H1 (cell line): ENCODE data around the gene CDKN2B. TPM values are rescaled to one million over a fixed set of nuclear protein-coding genes. Genes with fewer than 3 reads are reported as not detected.

Experiments used
- CTCF ChIA-PET: fragments of 300-600 bp; sonication (Branson Sonifier 250); formaldehyde crosslinking; loops from one replicate; lab custom pipeline; 2021; ENCODE audit not compliant: partially characterized antibody; lab: Charles Lee
- POLR2A ChIA-PET: fragments of 300-600 bp; sonication (Branson Sonifier 250); formaldehyde crosslinking; loops from one replicate; lab custom pipeline; 2021; ENCODE audit warnings: inconsistent platforms; ENCODE audit not compliant: partially characterized antibody; lab: Charles Lee
- DNase-seq, 2 experiments: peaks; one replicate each; pipeline versions ENCODE4 v3.0.0 to v3.0.0-alpha.2; 2010 to 2022; ENCODE audit warnings: low spot score in 2 of 2, low read depth in 1 of 2, mixed read lengths in 1 of 2
- FAIRE-seq: peaks from 2 replicates; lab custom pipeline; 2011; peaks lifted over from hg19 to GRCh38; lab: Jason Lieb, UNC
- H2AFZ ChIP-seq: 2 replicates; pipeline ENCODE4 v1.8.1; 2012; ENCODE audit warnings: low read length, inconsistent platforms
- H2AK5ac ChIP-seq: 2 replicates; pipeline ENCODE4 v1.6.1; 2013; ENCODE audit warnings: low read depth, low read length
- H2BK120ac ChIP-seq: replicated peaks from 2 replicates; pipeline ENCODE3; 2013; ENCODE audit warnings: low read depth, low read length, inconsistent platforms
- H2BK12ac ChIP-seq: 2 replicates; pipeline ENCODE4 v1.6.1; 2013; ENCODE audit warnings: low read depth, low read length
- H2BK15ac ChIP-seq: 2 replicates; pipeline ENCODE4 v1.6.1; 2013; ENCODE audit warnings: low read length
- H2BK20ac ChIP-seq: 2 replicates; pipeline ENCODE4 v1.6.1; 2013; ENCODE audit warnings: low read length
- H2BK5ac ChIP-seq: 2 replicates; pipeline ENCODE4 v1.6.1; 2013; ENCODE audit warnings: low read depth, low read length
- H3K14ac ChIP-seq: 2 replicates; pipeline ENCODE4 v1.6.1; 2013; ENCODE audit warnings: inconsistent platforms; ENCODE audit not compliant: insufficient read length
- H3K18ac ChIP-seq: 2 replicates; pipeline ENCODE4 v1.6.1; 2013; ENCODE audit warnings: low read length; ENCODE audit errors: extremely low read depth
- H3K23ac ChIP-seq: 2 replicates; pipeline ENCODE4 v1.6.1; 2013; ENCODE audit warnings: inconsistent platforms; ENCODE audit not compliant: insufficient read length
- H3K23me2 ChIP-seq: 2 replicates; pipeline ENCODE4 v1.6.1; 2013; ENCODE audit warnings: low read depth, low read length
- H3K27ac ChIP-seq: 2 replicates; pipeline ENCODE4 v1.6.1; 2011; ENCODE audit warnings: low read depth, low read length, inconsistent platforms
- H3K27me3 ChIP-seq, 4 experiments: replicated peaks in 1 of 4; 1 replicate in 1 of 4; 2 replicates in 3 of 4; pipeline versions ENCODE4 v1.6.1 to v1.8.1; 2011 to 2013; ENCODE audit warnings: low read length in 3 of 4, mild to moderate bottlenecking in 3 of 4, inconsistent platforms in 2 of 4, mixed read lengths in 2 of 4, moderate library complexity in 1 of 4; ENCODE audit not compliant: control insufficient read depth in 3 of 4, insufficient read depth in 3 of 4; ENCODE audit errors: extremely low read depth in 1 of 4
- H3K36me3 ChIP-seq, 4 experiments: 2 replicates each; pipeline versions ENCODE4 v1.6.1 to v1.8.1; 2011 to 2013; ENCODE audit warnings: mild to moderate bottlenecking in 4 of 4, low read length in 3 of 4, moderate library complexity in 2 of 4, control low read depth in 1 of 4, inconsistent platforms in 1 of 4; ENCODE audit not compliant: insufficient read depth in 4 of 4, control insufficient read depth in 2 of 4
- H3K4ac ChIP-seq: replicated peaks from 2 replicates; pipeline ENCODE3; 2013; ENCODE audit warnings: low read length, low read depth, mixed read lengths, inconsistent platforms; ENCODE audit not compliant: insufficient read length
- H3K4me1 ChIP-seq, 4 experiments: replicated peaks in 1 of 4; 1 replicate in 1 of 4; 2 replicates in 3 of 4; pipeline versions ENCODE4 v1.6.1 to v1.8.1; 2011 to 2013; ENCODE audit warnings: low read length in 3 of 4, inconsistent platforms in 2 of 4, mixed read lengths in 1 of 4; ENCODE audit not compliant: insufficient read depth in 4 of 4, control insufficient read depth in 3 of 4
- H3K4me2 ChIP-seq, 2 experiments: 2 replicates each; pipeline versions ENCODE4 v1.6.1 to v1.8.1; 2011 to 2013; ENCODE audit warnings: low read depth in 2 of 2, low read length in 2 of 2, control low read depth in 1 of 2, inconsistent platforms in 1 of 2, mild to moderate bottlenecking in 1 of 2; ENCODE audit not compliant: insufficient read depth in 1 of 2
- H3K4me3 ChIP-seq, 4 experiments: fragments of 200-600, 300-600 bp in 1 of 4; sonication (generic), shearing (Covaris generic), sonication (Bioruptor Twin) in 1 of 4; 2 replicates each; pipeline versions ENCODE4 v1.5.1 to v1.8.1; 2011 to 2016; ENCODE audit warnings: low read length in 4 of 4, low read depth in 3 of 4, control low read depth in 2 of 4, inconsistent platforms in 2 of 4, mild to moderate bottlenecking in 2 of 4, mixed read lengths in 1 of 4, moderate library complexity in 1 of 4; ENCODE audit not compliant: insufficient read depth in 2 of 4; ENCODE audit errors: extremely low read depth in 1 of 4
- H3K56ac ChIP-seq: replicated peaks from 2 replicates; pipeline ENCODE3; 2013; ENCODE audit warnings: low read depth, mild to moderate bottlenecking, mixed read lengths, low read length, inconsistent platforms; ENCODE audit not compliant: insufficient read length
- H3K79me1 ChIP-seq: 2 replicates; pipeline ENCODE4 v1.6.1; 2013; ENCODE audit warnings: low read depth, low read length, control low read depth
- H3K79me2 ChIP-seq, 2 experiments: 2 replicates each; pipeline versions ENCODE4 v1.6.1 to v1.8.1; 2012 to 2013; ENCODE audit warnings: low read length in 2 of 2, mild to moderate bottlenecking in 2 of 2, inconsistent platforms in 1 of 2; ENCODE audit not compliant: insufficient read depth in 2 of 2, control insufficient read depth in 1 of 2
- H3K9ac ChIP-seq, 4 experiments: replicated peaks in 1 of 4; 1 replicate in 1 of 4; 2 replicates in 3 of 4; pipeline versions ENCODE4 v1.6.1 to v1.8.1; 2011 to 2013; ENCODE audit warnings: low read depth in 3 of 4, low read length in 3 of 4, control low read depth in 2 of 4, mild to moderate bottlenecking in 2 of 4, moderate library complexity in 2 of 4, inconsistent platforms in 1 of 4; ENCODE audit errors: extremely low read depth in 1 of 4
- H3K9me3 ChIP-seq, 2 experiments: 2 replicates each; pipeline versions ENCODE4 v1.6.1 to v1.8.1; 2012 to 2013; ENCODE audit warnings: mild to moderate bottlenecking in 2 of 2, moderate library complexity in 2 of 2, control low read depth in 1 of 2, inconsistent platforms in 1 of 2, low read depth in 1 of 2, low read length in 1 of 2, mixed read lengths in 1 of 2; ENCODE audit not compliant: insufficient read depth in 2 of 2
- H4K20me1 ChIP-seq, 2 experiments: replicated peaks in 1 of 2; 2 replicates each; pipeline versions ENCODE3 to v1.8.1; 2011 to 2013; ENCODE audit warnings: inconsistent platforms in 2 of 2, low read length in 2 of 2, mild to moderate bottlenecking in 1 of 2; ENCODE audit not compliant: insufficient read depth in 2 of 2, control insufficient read depth in 1 of 2
- H4K5ac ChIP-seq: 2 replicates; pipeline ENCODE4 v1.6.1; 2013; ENCODE audit warnings: low read length, low read depth, mixed read lengths, inconsistent platforms; ENCODE audit not compliant: insufficient read length
- H4K8ac ChIP-seq: 2 replicates; pipeline ENCODE4 v1.8.0; 2013; ENCODE audit warnings: mild to moderate bottlenecking, moderate library complexity, low read length, inconsistent platforms; ENCODE audit not compliant: insufficient read depth; ENCODE audit errors: extremely low read depth
- H4K91ac ChIP-seq: replicated peaks from 2 replicates; pipeline ENCODE3; 2013; ENCODE audit warnings: low read length, mixed read lengths, inconsistent platforms; ENCODE audit not compliant: insufficient read length
- BRCA1 ChIP-seq: IDR thresholded peaks from 2 replicates; pipeline ENCODE4 v1.6.1; 2012; ENCODE audit warnings: low read depth, low read length, improper control_type of control experiment
- CTBP2 ChIP-seq: IDR thresholded peaks from 2 replicates; pipeline ENCODE4 v1.7.0; 2011; ENCODE audit warnings: borderline replicate concordance, mild to moderate bottlenecking, moderate library complexity, mixed read lengths, low read length; ENCODE audit not compliant: insufficient read depth, insufficient read length
- EZH2 ChIP-seq: fragments of 200-600 bp; sonication (generic); IDR thresholded peaks from 2 replicates; pipeline ENCODE4 v1.7.1; 2012; ENCODE audit warnings: low read depth, mild to moderate bottlenecking, moderate library complexity, low read length, inconsistent platforms; ENCODE audit not compliant: severe bottlenecking
- FOSL1 ChIP-seq: IDR thresholded peaks from 2 replicates; pipeline ENCODE4 v1.6.1; 2011; ENCODE audit warnings: mild to moderate bottlenecking, low read depth, low read length, moderate library complexity; ENCODE audit not compliant: insufficient read depth
- JUND ChIP-seq: IDR thresholded peaks from 2 replicates; pipeline ENCODE4 v1.6.1; 2011; ENCODE audit warnings: mild to moderate bottlenecking, improper control_type of control experiment, low read length
- MAFK ChIP-seq: IDR thresholded peaks from 2 replicates; pipeline ENCODE4 v1.6.1; 2012; ENCODE audit warnings: low read depth, mild to moderate bottlenecking, improper control_type of control experiment, low read length
- RBBP5 ChIP-seq: IDR thresholded peaks from 2 replicates; pipeline ENCODE4 v1.7.1; 2012; ENCODE audit warnings: low read depth, mild to moderate bottlenecking, inconsistent platforms, low read length, moderate library complexity, borderline replicate concordance
- SIX5 ChIP-seq: IDR thresholded peaks from 2 replicates; pipeline ENCODE4 v1.6.1; 2011; ENCODE audit warnings: mild to moderate bottlenecking, low read depth, low read length
- SP4 ChIP-seq: IDR thresholded peaks from 2 replicates; pipeline ENCODE4 v1.6.1; 2012; ENCODE audit warnings: low read length, inconsistent platforms
- TAF7 ChIP-seq: optimal IDR thresholded peaks from 2 replicates; pipeline ENCODE3; 2011; ENCODE audit warnings: low read depth, mild to moderate bottlenecking, inconsistent platforms, low read length, moderate library complexity, borderline replicate concordance
- TBP ChIP-seq: IDR thresholded peaks from 2 replicates; pipeline ENCODE4 v1.6.1; 2011; ENCODE audit warnings: low read depth, low read length, improper control_type of control experiment
- USF2 ChIP-seq: IDR thresholded peaks from 2 replicates; pipeline ENCODE4 v1.6.1; 2011; ENCODE audit warnings: low read length, improper control_type of control experiment
- YY1 ChIP-seq: IDR thresholded peaks from 2 replicates; pipeline ENCODE4 v1.6.1; 2011; ENCODE audit warnings: low read depth, mild to moderate bottlenecking, low read length
- WGBS, 2 experiments: shearing (Covaris generic) in 1 of 2; methylation state at CpG; one replicate each; pipeline versions ENCODE4 v1.1.6 to v1.1.7; 2013 to 2015; ENCODE audit warnings: low lambda C conversion rate in 2 of 2, mixed read lengths in 2 of 2, inconsistent platforms in 1 of 2, low coverage in 1 of 2, missing lambda C conversion rate in 1 of 2; ENCODE audit not compliant: insufficient replicate concordance in 2 of 2, insufficient coverage in 1 of 2, insufficient read length in 1 of 2; ENCODE audit errors: extremely low coverage in 1 of 2, missing lambda C conversion rate in 1 of 2; 5-methylcytosine and 5-hydroxymethylcytosine counted together
- polyA plus RNA-seq, 7 experiments: library from polyadenylated mRNA; depleted of rRNA in 3 of 7; stranded (reverse) in 5 of 7; unstranded in 2 of 7; fragments of >200 nt in 5 of 7; fragments of 200-250 nt in 2 of 7; gene quantifications; 1 replicate in 5 of 7; 2 replicates in 1 of 7; 4 replicates in 1 of 7; pipeline versions ENCODE4 v1.2.1 to v1.2.3, GENCODE V29; 2011 to 2013; ENCODE audit warnings: missing spikeins in 2 of 7, mixed read lengths in 2 of 7
- total RNA-seq: library from RNA; stranded (reverse); fragmentation: NEBNext Ultra II Directional; extraction: Animal tissue kit (Norgen Biotek cat#: 25700); gene quantifications from 2 replicates; pipeline ENCODE4 v1.2.1, GENCODE V29; 2021

The CDKN2B gene
- total and polyA plus RNA-seq, 2 of the 8 experiments (the other 6 are each of a cell fraction or from before 2014, with no cell fraction given), result 0.20 to 0.88 TPM

GRCh38 chr9:21958833-21959232 is 50.3 kb downstream of the CDKN2B start:
- H2BK12ac ChIP-seq, result no peak overlapping the region
- H2BK15ac ChIP-seq, result no peak overlapping the region
- H4K8ac ChIP-seq, result no peak overlapping the region
- no peak overlapping the region for H2BK120ac ChIP-seq
- POLR2A ChIA-PET, result no interaction called here
- H3K27me3 ChIP-seq, result peaks cover 0 to 12% (median 4%) of the 10 kb centered on the region in 4 experiments; a peak in 5 of 7 replicates
- no peak overlapping the region for H4K5ac ChIP-seq
- H3K56ac ChIP-seq, result no peak overlapping the region
- H3K18ac ChIP-seq, result no peak overlapping the region
- no peak for FAIRE-seq
- no peak for DNase-seq
- no peak overlapping the region for H3K4me2 ChIP-seq
- no peaks in the 10 kb centered on the region for H3K79me2 ChIP-seq
- H3K36me3 ChIP-seq, result no peaks in the 10 kb centered on the region
- CTCF ChIA-PET, result interaction anchor here (0.7 kb wide), 1 partner anchor 55 kb away, joined by 3 read pairs; no protein-coding TSS in a partner anchor
- H2AK5ac ChIP-seq, result no peak overlapping the region
- no peak overlapping the region for H3K9ac ChIP-seq
- no peaks in the 10 kb centered on the region for H3K23me2 ChIP-seq
- no peak overlapping the region for H2BK5ac ChIP-seq
- H3K79me1 ChIP-seq, result no peaks in the 10 kb centered on the region
- H3K9me3 ChIP-seq, result no peaks in the 10 kb centered on the region; a peak in 1 of 4 replicates
- no peaks in the 10 kb centered on the region for H3K4me1 ChIP-seq
- no peak overlapping the region for H2AFZ ChIP-seq
- H3K14ac ChIP-seq, result no peak overlapping the region
- H4K20me1 ChIP-seq, result no peaks in the 10 kb centered on the region
- H3K4me3 ChIP-seq, result no peak overlapping the region
- no peak overlapping the region for H3K27ac ChIP-seq
- H3K4ac ChIP-seq, result no peak overlapping the region
- no peak for TF ChIP-seq BRCA1
- no peak for TF ChIP-seq FOSL1
- no peak for TF ChIP-seq TBP
- TF ChIP-seq USF2, result no peak
- no peak for TF ChIP-seq EZH2
- no peak for TF ChIP-seq MAFK
- TF ChIP-seq YY1, result no peak
- TF ChIP-seq CTBP2, result no peak
- TF ChIP-seq JUND, result no peak
- no peak for TF ChIP-seq SIX5
- no peak for TF ChIP-seq TAF7
- no peak for TF ChIP-seq SP4
- no peak for TF ChIP-seq RBBP5
- 78% methylated on average over 2 of the region's 2 CpGs; no CpG with 5 or more reads in 1 of the 2 experiments for WGBS, 2 experiments
- H3K23ac ChIP-seq, result no peak overlapping the region
- H4K91ac ChIP-seq, result no peak overlapping the region
- H2BK20ac ChIP-seq, result no peak overlapping the region
